ENCODE measurements around the gene COG7.
"Not testable (repeated sequence)": the region's sequence is repeated elsewhere in the genome, so short reads cannot be mapped to it uniquely, and the experiment has no call there.

The COG7 gene

GRCh38 chr16:23384878-23385277 is 68.1 kb downstream of the COG7 start:
- no peak for DNase-seq (ENCODE audit: low read depth)

GRCh38 chr16:23383881-23384280 is 69.1 kb downstream of the COG7 start:
- no peak for DNase-seq (ENCODE audit: low read depth)

- no peak for DNase-seq (ENCODE audit: low read depth)
Observed at GRCh38 chr16:23382279-23382678, 70.7 kb downstream of the COG7 start.

GRCh38 chr16:23381702-23382101 is 71.3 kb downstream of the COG7 start:
- DNase-seq (ENCODE audit: low read depth), result not testable (repeated sequence)

GRCh38 chr16:23380501-23380951 is 72.5 kb downstream of the COG7 start:
- no peak for DNase-seq (ENCODE audit: low read depth)

DNA sequence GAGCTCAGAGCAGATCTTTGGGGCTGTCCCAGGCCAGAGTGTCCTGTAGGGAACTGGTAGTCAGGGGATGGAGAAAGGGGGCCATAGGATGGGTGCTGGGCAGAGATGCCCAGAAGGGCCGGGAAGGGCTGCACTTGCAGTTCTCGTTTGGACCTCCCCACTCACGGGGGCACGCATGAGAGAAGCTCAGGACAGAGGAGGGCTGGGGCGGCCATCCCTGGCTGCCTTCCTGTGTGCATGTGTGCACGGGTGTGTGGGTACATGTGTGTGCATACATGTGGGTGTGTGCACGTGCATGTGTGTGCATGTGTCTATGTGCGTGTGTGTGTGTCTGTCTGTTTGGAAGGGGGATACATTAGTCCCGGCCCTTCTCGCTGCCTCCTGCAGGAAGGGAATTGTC is 73.3 kb downstream of the COG7 start:
- DNase-seq (ENCODE audit: low read depth), result no peak

DNA sequence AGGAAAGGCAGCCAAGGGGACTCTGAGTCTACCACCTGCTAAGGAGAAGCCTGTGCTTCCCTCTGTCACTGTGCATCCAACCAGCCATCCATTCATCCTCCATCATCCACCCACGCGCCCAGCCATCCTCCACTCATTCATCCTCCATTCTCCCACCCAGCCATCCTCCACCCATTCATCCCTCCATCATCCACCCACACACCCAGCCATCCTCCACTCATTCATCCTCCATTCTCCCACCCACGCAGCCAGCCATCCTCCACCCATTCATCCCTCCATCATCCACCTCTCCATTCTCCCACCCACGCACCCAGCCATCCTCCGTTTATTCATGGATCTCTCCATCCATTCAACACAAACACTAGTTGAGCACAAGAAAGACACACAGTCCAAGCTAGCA is 74.1 kb downstream of the COG7 start:
- no peak for DNase-seq (ENCODE audit: low read depth)

GRCh38 chr16:23378256-23378655 is 74.7 kb downstream of the COG7 start:
- DNase-seq (ENCODE audit: low read depth), result no peak

DNA sequence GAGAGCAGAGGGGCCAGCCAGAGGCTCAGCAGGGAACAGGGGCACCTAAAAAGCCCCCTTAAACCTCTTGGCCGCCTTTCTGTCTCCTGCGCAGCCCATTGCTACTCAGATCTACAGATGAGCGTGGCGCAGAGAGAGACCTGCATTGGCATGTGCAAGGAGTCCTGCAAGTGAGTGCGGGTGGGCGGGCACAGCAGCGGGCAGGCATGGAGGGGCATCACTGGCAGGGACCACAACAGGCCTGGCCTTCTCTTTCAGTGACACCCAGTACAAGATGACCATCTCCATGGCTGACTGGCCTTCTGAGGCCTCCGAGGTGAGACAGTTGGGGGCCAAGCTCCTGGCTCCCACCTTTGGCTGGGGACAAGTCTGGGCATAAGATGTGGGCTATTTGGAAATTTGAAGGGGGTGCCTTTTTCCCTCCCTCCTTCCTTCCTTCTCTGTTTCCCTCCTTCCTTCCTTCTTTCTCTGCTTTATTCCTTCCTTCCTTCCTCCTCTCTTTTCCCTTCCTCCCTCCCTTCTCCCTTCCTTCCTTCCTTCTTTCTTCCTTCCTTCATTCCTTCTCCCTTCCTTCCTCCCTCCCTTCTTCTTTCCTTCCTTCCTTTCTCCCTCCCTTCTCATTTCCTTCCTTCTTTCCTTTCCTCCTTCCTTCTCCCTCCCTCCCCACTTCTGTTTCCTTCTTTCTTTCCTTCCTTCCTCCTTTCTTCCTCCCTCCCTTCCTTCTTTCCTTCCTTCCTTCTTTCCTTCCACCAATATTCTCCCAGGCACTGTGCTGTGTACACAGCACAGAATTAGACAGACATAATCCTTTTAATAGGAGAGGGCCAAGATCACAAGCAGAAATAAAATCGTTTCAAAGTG is 75.7 kb downstream of the COG7 start:
- DNase-seq (ENCODE audit: low read depth), result no peak

GRCh38 chr16:23375643-23376042 is 77.3 kb downstream of the COG7 start:
- no peak for DNase-seq (ENCODE audit: low read depth)

GRCh38 chr16:23374721-23375510 is 78.1 kb downstream of the COG7 start:
- DNase-seq (ENCODE audit: low read depth), result no peak

DNA sequence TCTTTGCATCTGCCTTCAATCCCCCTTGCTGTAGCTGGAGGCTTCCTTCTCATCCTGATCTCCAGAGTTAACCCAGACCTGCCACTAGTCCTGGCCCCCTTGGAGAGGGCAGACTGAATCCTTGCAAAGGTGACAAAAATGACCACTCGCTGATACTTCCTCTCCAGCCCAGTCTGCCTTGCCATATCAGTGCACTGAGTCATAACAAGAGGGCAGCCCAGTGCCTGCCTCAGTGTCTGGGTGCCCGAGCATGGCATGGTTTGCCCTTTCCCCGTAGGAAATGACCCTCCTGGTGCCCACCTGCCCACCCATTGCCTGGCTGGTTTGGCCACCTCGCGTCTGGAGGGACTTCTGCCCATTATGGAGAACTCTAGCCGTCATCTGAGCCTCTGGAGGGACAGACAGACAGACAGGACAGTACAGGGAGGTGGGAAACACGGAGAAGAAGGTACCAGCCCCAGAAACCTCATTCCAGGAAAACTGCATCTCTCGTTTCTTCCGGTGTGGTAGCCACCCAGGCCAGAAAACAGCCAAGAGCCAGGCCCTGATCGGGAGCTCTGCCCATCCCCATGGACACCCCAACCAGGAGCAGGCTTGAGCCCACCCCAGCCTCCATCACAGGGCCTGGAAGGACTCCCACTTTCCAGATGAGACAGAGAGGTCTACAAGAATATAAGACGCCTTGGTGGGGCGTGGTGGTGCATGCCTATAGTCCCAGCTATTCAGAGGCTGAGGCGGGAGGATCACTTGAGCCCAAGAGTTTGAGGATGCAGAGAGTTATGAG is 79.4 kb downstream of the COG7 start:
- DNase-seq (ENCODE audit: low read depth), result no peak

- no peak for DNase-seq (ENCODE audit: low read depth)
Observed at GRCh38 chr16:23371368-23371767, 81.6 kb downstream of the COG7 start.

DNA sequence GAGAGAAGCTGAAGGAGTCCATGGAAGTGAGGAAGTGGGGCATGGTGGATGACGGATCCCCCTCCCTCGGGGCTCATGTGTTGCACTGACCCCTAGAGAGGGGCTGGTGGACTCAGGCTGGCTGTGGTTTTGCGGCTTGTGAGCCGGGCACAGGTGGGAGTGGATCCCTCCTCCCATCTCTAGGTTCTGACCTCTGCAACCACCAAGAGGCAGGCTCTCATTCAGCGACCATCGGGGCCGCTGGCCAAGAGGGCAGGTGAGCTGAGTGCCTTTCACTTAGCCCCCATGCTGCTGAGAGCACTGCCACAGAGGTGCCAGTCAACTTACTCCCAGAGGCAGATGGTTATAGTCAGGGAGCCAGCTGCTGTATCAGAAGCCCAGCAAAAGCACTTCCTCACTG is 83.6 kb downstream of the COG7 start:
- DNase-seq (ENCODE audit: low read depth), result no peak

DNA sequence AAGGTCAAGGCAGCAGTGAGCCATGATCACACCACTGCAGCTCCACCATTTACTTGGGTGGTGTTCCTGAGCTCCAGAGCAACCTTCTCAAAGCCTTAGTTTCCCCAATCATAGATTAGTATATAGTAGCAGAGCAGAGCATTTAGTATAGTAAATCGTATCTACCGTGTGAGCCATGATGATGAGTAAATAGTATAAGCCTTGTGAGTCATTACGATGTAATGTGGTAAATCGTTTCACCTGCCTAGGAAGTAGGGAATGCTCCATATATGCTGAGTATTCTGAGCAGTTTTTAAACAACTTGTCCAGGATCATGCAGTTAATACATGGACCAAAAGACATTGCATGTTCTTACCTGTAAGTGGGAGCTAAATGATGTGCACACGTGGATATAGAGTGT is 84.5 kb downstream of the COG7 start:
- no peak for DNase-seq (ENCODE audit: low read depth)

DNA sequence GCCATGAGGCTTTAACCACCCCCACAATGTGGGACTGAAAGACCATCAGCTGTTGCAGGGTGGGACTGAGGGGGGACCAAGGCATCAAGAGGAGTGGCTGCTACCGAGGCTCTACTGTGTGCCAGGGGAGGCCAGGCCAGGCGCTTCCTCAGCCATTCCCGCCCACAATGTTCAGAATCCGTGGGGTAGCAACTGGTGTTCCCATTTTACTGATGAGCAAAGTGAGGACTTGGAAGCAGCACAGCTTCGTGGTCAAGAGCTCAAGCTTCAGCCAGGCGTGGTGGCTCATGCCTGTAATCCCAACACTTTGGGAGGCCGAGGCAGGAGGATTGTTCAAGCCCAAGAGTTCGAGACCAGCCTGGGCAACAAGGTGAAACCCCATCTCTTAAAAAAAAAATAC is 85.0 kb downstream of the COG7 start:
- no peak for DNase-seq (ENCODE audit: low read depth)

DNA sequence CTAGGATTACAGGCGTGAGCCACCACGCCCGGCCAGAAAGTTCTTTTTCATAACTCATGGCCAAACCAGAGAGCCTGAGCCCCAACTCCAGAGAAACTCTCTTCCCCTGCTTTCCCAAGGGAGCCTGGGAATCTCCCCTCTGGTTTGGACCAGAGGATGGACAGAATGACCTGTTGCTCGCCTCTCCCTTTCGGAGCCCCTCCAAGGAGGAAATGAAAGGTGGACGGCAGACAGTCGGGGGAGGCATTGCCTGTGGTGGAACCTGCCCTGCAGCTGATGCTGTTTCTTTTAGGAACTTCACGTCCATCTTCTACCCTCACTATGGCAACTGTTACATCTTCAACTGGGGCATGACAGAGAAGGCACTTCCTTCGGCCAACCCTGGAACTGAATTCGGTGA is 85.4 kb downstream of the COG7 start:
- DNase-seq (ENCODE audit: low read depth), result no peak

GRCh38 chr16:23366341-23366740 is 86.6 kb downstream of the COG7 start:
- DNase-seq (ENCODE audit: low read depth), result not testable (repeated sequence)

DNA sequence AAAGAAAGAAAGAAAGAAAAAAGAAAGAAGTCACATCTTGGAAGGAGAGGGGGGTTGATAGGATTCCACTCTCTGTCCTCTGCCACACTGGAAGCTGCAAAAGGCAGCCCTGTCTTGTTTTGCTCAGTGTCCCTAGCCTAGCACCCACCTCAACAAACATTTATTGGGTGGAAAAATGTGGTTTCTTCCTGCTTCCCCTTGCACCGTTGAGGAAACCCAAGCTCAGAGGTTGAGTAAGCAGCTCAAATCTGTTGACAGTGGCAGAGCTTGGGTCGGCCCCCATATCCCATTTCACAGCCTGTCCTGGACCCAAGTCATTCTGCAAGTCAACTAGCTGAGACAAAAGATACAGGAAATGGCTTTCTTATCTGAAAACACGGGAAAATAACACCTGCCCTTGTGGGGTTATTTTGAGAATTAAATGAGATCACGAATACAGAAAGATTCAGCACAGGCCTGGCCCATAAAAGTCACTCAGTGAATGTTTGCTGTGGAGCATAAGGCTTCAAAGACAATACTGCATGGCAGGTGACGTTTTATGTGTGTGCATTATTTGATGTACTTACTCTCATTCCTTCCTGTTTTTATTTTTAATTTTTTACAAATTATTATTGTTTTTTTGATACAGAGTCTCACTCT is 87.3 kb downstream of the COG7 start:
- DNase-seq (ENCODE audit: low read depth), result no peak

DNA sequence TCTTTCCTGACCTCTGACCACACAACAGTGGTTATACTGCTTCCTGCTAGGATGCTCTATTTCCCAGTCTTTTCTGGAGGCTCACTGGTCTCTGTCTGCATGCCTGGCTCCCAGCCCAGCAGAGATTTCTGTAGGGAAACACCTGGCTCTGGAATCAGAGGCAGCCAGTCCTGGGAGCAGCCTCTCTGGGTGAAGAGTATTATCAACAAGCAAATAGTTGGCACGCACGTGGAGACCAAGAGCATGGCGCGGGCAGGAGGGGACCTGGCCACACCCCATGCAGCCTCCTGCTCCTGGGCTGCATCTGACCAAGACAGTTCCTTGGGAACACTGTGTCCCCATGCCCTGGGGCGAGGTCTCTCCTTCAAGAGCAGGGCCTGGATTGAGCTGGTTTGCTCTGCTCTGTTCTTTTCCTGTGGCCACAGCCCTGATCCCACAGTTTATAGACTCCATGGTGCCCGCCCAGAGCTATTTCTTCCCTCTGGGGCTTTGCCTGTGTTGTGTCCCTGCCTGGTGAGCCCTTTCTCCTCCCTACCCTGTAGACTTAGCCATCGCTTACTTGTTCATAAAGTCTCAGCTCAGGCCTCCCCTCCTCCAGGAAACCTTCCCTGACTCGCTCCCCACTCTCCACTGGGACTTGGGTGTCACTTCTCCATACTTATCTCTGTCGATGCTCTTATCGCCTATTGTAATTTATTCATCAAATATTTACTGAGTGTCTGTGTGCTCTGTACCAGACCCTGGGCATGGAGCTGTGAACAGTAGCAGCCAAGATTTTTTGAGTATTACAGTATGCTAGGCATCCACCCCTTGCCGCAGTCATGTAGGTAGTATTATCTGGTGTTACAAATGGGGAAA is 90.3 kb downstream of the COG7 start:
- no peak for DNase-seq (ENCODE audit: low read depth)

Data from T-helper 22 cell (primary cell).